AG09309 (cell line): ENCODE data around the gene CFAP57.

Source experiments
- DNase-seq: peaks from one replicate; pipeline ENCODE4 v3.0.0-alpha.2; 2010; ENCODE audit warnings: low read depth
- H3K4me3 ChIP-seq: 2 replicates; pipeline ENCODE4 v1.5.1; 2011; ENCODE audit warnings: mild to moderate bottlenecking, low read depth, low read length, moderate library complexity; ENCODE audit not compliant: control insufficient read depth
- TF ChIP-seq, protein P1 (sequence below): IDR thresholded peaks from 2 replicates; pipeline ENCODE4 v1.5.1; 2011; ENCODE audit warnings: mild to moderate bottlenecking, low read depth, low read length, inconsistent platforms; ENCODE audit not compliant: insufficient read depth, control insufficient read depth; ENCODE audit errors: missing control alignments

CFAP57 gene

DNA sequence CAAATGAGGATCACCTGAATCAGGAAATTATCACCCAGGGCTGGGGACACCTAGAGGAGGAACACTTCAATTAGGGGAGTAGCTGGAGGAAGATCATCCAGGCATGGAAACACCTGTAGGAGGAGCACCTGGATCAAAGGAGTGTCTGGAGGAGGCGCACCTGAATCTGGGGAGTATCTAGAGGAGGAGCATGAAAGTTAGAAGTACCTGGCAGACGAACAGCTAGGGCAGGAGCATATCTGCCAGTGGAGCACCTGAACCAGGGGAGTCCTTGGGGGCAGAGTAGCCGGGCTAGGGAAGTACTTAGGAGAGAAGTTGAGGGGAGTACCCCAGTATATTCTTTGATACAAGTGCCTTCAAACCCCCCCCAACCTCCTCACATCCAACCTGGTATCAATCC, 111.9 kb downstream of the CFAP57 start:
- H3K4me3 ChIP-seq = no peak overlapping the region
- no peak for DNase-seq
- TF ChIP-seq, protein P1, sequence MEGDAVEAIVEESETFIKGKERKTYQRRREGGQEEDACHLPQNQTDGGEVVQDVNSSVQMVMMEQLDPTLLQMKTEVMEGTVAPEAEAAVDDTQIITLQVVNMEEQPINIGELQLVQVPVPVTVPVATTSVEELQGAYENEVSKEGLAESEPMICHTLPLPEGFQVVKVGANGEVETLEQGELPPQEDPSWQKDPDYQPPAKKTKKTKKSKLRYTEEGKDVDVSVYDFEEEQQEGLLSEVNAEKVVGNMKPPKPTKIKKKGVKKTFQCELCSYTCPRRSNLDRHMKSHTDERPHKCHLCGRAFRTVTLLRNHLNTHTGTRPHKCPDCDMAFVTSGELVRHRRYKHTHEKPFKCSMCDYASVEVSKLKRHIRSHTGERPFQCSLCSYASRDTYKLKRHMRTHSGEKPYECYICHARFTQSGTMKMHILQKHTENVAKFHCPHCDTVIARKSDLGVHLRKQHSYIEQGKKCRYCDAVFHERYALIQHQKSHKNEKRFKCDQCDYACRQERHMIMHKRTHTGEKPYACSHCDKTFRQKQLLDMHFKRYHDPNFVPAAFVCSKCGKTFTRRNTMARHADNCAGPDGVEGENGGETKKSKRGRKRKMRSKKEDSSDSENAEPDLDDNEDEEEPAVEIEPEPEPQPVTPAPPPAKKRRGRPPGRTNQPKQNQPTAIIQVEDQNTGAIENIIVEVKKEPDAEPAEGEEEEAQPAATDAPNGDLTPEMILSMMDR = no peak

DNA sequence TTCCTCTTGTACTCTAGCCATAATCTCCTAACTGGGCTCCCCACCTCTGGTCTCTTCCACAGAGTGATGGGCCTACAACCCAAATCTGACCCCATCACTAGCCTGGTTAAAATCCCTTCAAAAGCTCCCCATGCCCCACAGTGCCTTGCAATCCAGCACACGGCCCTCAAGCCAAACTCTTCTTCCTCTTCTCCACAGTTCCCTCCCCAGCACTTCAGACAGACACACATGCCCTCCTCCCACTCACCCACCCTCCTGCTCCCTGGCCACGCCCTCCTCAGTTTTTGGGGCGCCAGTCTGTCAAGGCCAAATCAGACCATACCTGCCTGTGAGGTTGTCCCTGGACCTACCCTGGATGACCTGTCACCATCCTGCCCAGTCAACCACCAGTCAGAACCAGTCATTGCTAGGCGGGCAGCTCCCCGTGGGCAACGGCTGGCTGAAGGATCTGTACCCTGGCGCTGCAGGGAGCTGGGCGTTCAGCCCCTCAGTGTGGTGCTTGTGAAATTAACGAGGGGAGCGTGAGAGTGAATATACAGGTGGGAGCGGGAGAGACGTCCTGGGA, 112.5 kb downstream of the CFAP57 start:
- H3K4me3 ChIP-seq = no peak overlapping the region
- DNase-seq = no peak
- TF ChIP-seq, protein P1 = no peak

DNA sequence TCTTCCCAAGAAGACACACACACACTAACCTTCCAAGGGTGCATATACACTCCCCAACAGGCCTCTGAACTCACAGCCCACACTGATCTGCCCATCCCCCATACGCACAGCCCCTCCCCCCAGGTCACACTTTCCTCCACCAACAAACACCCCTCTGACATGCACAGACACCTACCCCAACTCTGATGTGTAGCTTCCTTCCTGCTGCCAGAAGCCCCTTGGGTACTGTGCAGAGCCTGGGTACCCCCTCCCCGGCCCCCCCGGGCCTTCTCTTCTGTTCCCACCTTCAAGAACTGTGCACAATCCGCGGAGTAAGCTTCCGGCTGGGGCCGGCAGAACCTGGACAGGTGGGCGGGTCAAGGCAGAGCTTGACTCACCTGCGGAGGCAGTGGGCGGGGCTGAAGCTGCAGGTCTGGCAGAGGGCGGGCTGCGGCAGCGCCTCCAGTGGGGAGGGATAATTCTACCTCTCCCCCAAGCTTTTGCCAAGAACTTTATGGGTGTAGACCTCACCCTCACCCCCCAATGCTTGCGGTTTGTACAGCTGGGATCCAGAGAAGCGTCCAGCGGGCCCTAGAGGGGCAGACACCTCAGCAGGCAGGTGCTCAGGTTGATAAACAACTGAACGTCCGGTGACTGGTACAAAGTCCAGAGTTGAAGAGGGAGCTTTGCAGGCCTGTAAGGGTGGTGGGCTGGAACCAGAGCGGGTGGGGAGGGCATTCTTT, 113.3 kb downstream of the CFAP57 start, which contains the start of gene C1orf210:
Gene C1orf210 (minus strand): TSS at position 313 of the 722 bp plus-strand sequence. CDS start 2,311 bp downstream, outside the sequence.
- no peak for DNase-seq
- H3K4me3 ChIP-seq = no peak within 1 kb of the TSS
- TF ChIP-seq, protein P1 = no peak

DNA sequence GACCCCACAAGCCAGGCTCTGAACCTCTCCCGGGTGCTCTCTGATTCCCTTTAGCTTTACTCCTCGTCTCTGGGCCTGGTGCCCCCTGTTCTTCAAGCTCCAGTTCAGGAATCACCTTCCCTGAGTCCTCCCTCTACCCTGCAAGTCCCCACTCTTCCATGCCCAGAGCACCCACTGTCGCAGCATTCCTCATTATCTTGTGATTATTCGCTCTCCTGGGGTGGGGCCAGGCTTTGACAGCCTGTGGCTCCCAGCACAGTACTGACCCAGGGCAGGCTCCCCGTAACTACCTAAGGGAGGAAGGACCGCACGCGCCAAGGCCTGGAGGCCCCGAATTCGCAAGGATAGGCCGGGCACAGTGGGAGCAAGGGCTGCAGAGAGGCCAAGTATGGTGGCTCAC, 114.0 kb downstream of the CFAP57 start:
- H3K4me3 ChIP-seq = no peak overlapping the region
- no peak for DNase-seq
- TF ChIP-seq, protein P1 = no peak

DNA sequence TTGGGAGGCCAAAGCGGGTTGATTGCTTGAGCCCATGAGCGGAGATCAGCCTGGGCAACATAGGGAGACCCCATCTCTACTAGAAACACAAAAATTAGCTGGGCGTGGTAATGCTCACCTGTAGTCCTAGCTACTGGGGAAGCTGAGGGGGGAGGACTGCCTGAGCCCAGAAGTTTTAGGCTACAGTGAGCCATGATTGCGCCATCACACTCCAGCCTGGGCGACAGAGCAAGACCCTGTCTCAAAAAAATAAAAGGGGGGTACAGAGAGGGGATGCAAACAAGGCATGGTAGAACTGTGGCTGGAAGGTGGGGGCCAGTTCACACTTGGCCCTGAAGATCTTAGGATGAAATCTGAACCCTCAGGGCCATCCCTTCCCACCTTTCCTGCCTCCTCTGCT, 114.4 kb downstream of the CFAP57 start:
- H3K4me3 ChIP-seq = no peak overlapping the region
- no peak for DNase-seq
- TF ChIP-seq, protein P1 = no peak

DNA sequence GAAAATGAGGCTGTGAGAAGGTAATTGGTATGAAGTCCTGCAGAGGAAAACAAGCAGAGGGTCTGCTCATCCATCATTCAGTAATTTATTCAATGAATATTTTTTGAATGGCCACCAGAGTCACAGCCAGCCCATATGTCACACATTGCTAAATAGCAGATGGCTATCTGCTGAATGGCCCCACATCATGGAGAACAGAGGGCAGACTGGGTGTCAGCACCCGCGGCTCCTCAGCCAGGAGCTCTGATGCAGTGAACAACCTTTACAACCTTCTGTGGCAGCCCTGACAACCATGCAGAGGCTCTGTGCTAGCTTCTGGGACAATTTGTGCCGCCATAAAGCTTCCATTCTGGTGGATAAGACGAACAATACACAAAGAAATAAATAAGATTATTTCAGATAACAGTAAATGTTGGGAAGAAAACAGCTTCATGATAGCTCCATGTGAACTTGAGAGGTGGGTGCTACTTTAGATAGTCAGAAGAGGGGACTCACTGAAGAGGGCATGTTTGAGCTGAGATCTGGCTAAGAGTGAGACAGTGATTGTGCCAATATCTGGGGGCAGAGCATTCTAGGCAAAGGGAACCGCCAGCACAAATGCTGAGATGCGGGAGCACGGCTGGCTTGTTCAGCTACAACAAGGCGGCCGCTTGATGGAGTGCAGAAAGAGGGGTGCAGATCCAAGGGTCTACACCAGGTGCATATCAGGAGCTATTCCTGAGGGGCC, 116.1 kb downstream of the CFAP57 start:
- TF ChIP-seq, protein P1 = no peak
- DNase-seq = no peak
- no peak overlapping the region for H3K4me3 ChIP-seq
